ENCODE results near the gene SELENON.

SELENON gene

DNA sequence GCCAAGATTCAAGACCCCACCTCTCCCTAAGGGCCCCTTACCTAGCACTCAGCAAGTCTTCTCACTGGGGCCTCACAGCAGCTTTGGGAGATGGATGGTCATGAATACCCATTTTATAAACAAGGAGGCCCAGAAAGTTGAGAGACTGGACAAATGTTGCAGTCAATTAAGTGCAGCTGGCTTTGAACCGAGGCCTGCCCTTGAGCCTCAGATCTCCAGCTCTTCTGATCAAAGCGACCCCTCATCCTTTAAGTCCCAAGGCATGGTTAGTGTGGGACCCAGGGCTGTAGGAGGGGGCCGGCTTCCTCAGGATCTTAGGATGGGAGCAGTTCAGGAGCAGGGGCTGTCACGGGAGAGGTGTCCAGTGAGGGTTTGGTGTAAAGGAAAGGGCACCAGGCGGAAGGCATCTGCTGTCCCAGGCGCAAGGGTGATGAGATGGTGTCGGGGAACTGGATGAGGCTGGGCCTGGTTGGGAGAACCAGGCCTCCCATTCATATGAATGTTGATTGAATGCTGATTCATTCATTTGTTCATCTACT is 14.6 kb downstream of the SELENON start:
- no peak for FAIRE-seq
- TF ChIP-seq TAF1 (IDR thresholded peaks at IDR 0.05; ENCODE audit: borderline replicate concordance, low read depth, low read length) (no peak), POLR2A (IDR thresholded peaks at IDR 0.05; ENCODE audit: low read depth, low read length) (no peak), POLR2AphosphoS5 (IDR thresholded peaks at IDR 0.05; ENCODE audit: low read depth, low read length) (no peak)

DNA sequence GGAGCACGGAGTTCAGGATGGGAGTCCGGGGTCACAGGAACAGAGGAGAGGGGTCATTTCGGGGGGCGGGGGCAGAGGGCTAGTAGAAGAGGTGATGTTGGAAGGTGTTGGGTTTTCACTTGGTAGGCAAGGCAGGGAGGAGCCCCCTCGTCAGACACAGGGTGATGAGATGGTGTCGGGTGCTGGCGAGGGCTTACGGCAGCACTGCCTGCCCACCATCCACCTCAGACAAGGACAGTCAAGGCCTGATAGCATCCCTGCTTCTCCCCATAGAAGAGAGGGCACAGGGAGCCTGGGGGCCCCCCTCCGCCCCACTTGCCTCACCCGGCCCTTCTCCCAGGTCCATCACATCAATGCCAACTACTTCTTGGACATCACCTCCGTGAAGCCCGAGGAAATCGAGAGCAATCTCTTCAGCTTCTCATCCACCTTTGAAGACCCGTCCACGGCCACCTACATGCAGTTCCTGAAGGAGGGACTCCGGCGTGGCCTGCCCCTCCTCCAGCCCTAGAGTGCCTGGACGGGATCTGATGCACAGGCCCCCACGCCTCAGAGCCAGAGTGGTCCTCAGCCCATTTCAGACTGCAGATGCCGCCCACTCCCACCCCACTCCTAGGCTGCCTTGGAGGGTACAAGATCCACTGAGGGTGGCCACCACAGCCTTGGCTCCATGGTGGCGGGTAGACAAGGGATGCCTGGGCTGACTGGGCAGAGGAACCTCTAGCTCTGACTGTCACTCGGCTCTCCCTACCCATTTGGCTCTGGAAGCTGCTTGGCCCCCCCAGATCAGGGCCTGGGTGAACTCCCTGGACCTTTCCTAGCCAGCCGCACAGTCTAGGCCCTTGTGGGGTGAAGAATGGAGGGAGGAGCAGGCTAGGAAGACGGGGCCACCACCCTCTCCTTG is 15.5 kb downstream of the SELENON start:
- FAIRE-seq (no peak), DNase-seq (ENCODE audit: insufficient read length) (no peak)
- no peak for TF ChIP-seq POLR2A (IDR thresholded peaks at IDR 0.05; ENCODE audit: low read depth, low read length)
- TF ChIP-seq TAF1 (IDR thresholded peaks at IDR 0.05; ENCODE audit: borderline replicate concordance, low read depth, low read length): no peak
- no peak for TF ChIP-seq POLR2AphosphoS5 (IDR thresholded peaks at IDR 0.05; ENCODE audit: low read depth, low read length)

More for the DNA sequence above, 14.6 kb downstream of the SELENON start:
- DNase-seq (ENCODE audit: insufficient read length): no peak

DNA sequence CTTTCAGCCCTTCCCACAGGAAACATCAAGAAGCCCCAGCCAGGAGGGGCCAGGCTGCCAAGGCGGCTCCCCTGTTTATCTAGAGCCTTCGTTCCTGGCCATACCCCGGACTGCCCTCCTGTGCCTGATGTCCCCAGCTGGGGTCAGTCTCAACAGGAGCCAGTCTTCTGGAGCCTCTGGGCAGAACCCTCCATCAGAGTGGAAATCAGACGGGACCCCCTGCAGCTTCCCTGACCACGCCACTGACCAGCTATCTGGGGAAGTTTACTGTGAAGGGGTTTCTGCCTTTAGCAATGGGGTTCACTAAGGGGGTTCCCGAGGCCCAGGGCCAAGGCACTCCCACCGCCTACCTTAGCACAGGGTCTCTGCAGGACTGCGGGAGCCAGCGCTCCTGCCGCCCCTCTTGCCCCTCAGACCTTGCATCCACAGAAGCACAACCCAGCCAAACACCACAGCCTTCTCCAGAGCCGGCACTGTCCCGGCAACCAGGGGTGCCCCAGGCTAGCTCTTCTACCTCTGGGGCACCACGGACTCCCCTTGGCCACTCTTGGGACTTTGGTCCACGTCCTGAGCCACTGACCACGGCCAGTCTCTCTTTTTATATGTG is 16.2 kb downstream of the SELENON start:
- no peak for FAIRE-seq
- TF ChIP-seq POLR2A (IDR thresholded peaks at IDR 0.05; ENCODE audit: low read depth, low read length) (no peak), TAF1 (IDR thresholded peaks at IDR 0.05; ENCODE audit: borderline replicate concordance, low read depth, low read length) (no peak), POLR2AphosphoS5 (IDR thresholded peaks at IDR 0.05; ENCODE audit: low read depth, low read length) (no peak)
- no peak for DNase-seq (ENCODE audit: insufficient read length)

DNA sequence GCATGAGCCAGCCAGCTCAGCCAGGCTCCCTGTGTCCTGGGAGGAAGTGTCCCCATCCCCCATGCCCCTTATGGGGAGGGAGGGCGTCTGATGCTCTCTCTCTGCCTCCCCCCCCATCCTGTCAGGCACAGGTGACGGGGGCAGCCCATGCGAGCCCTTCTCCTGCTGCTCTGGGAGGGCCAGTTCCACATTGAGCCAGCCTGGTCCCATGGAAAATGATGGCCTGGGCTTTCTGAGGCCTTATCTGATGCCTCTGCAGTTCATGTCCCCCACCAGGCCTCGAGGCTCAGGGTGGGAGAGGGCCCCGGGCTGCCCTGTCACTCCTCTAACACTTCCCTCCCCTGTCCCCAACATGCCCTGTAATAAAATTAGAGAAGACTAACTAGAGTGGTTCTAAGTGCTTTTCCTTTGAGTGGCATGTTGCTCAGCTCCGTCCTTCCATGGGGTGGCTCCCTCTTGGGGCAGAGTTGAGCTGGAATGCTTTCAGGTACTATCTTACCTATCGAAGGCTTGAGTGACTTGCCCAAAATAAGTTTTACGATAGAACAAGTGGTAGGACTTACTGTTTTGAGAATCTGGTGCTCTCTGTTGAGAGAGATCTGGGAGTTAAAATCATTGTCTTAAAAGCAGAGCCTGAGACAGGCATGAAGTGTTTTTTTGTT is 18.0 kb downstream of the SELENON start:
- no peak for FAIRE-seq
- TF ChIP-seq TAF1 (IDR thresholded peaks at IDR 0.05; ENCODE audit: borderline replicate concordance, low read depth, low read length) (no peak), POLR2AphosphoS5 (IDR thresholded peaks at IDR 0.05; ENCODE audit: low read depth, low read length) (no peak), POLR2A (IDR thresholded peaks at IDR 0.05; ENCODE audit: low read depth, low read length) (no peak)
- no peak for DNase-seq (ENCODE audit: insufficient read length)

DNA sequence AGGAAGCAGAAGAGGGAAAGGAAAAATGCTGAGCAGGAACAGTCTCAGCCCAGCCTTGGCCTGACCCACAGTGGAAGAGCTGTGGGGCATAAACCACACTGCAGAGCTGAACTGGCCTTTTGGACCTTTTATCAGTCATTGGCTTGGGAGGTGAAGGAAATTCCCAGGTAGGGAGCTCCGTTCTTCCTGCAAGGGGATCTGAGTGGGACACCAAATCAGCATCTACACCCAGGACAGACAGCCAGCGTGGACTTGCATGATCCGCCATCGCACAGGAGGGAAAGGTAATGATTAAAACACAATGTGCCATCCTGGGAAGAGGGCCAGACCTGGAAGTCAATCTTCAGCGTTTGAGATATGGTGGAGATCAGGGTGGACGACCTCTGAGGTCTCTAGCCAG is 18.6 kb downstream of the SELENON start:
- DNase-seq (ENCODE audit: insufficient read length) (no peak), FAIRE-seq (no peak)
- TF ChIP-seq POLR2AphosphoS5 (IDR thresholded peaks at IDR 0.05; ENCODE audit: low read depth, low read length) (no peak), TAF1 (IDR thresholded peaks at IDR 0.05; ENCODE audit: borderline replicate concordance, low read depth, low read length) (no peak), POLR2A (IDR thresholded peaks at IDR 0.05; ENCODE audit: low read depth, low read length) (no peak)

DNA sequence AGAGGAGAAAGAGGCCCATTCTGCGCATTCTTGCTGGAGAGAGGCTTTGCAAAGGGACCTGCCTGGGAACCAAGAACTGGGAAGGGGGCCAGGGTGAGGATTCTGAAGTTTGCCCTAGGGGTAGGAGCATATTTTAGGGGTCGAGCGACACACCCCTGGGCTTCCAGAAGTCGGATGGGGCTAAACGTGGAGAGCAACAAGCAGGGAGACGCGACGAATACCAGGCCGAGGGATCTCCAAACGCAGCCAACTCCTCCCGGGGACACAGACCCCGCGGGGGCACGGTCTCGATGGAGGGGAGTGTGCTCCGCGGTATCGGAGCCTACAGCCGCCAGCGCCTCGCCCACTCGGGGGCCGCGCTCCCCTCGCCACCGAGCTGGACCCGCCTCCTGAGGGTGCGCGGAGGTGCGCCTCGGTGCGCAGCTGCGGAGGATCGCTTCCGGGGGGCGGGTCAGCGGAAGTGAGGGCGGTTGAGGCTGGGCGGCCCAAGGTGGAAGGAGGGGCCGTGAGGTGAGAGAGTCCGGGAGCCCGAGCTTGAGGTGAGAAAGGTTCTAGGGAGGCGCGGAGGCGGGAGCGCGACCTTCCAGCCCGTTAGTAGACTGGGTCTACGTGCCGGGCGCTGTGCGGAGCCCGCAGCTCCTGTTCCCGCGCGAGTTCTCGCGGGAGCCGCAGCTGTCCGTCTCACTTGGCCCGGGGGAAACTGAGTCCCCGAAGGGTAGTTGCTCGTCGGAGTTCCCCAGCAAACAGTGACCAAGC is 19.7 kb downstream of the SELENON start, which contains the start of gene MTFR1L:
Gene MTFR1L, plus strand, starts transcription at position 464 of the 756 bp plus-strand sequence. CDS start 3,151 bp downstream, outside the sequence.
- FAIRE-seq (peak; percentile 97), DNase-seq (ENCODE audit: insufficient read length) (peak; percentile 99)
- peak; percentile 84 for TF ChIP-seq POLR2A (IDR thresholded peaks at IDR 0.05; ENCODE audit: low read depth, low read length)
- peak; percentile 76 for TF ChIP-seq POLR2AphosphoS5 (IDR thresholded peaks at IDR 0.05; ENCODE audit: low read depth, low read length)
- 0 out of 2 replicates have a peak, but pooled peaks have one; percentile 41 for TF ChIP-seq TAF1 (IDR thresholded peaks at IDR 0.05; ENCODE audit: borderline replicate concordance, low read depth, low read length)

DNA sequence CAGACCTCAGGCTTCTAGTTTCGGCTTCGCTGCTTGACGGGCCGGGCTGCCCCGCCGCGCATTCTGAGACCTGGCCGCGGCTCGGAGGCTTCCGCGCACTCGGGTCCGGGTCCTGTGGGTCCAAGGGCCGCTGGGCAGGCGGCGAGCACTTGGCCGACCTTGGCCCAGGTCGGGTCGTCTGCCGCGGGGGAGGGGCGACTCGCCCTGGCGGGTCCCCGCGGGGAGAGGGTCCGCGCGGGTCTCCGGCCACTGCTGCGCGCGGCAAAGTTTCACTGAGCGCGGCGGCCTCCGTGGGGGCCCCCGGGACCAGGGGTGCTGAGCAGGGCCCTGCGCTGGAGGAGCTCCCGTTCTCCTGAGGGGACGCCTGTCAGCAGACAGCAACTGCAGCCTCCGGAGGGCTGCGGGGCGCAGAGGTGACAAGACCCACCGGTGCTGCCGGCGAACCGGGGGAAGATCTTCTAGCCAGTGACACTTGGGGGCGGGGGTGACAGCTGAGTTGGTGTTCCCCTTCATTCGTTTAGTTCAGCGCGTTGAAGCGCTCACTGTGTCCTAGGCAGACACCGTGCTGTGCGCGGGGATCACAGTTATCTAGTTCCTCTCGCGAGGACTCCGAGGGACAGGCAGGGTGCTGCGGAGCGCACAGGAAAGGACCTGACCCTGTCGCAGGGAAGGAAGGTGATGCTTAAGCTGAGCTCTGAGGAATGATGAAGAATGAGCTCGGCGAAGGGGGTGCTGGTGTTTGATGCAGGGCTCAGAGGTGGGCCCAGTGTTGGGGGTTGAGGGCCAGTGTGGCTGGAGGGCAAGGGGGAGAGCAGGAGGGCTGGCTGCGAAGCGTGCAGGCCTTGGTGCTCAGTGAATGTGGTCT is 20.5 kb downstream of the SELENON start:
- TF ChIP-seq POLR2A (IDR thresholded peaks at IDR 0.05; ENCODE audit: low read depth, low read length) (peak; percentile 87), POLR2AphosphoS5 (IDR thresholded peaks at IDR 0.05; ENCODE audit: low read depth, low read length) (peak; percentile 78), TAF1 (IDR thresholded peaks at IDR 0.05; ENCODE audit: borderline replicate concordance, low read depth, low read length) (peak; percentile 72; the same call in 1 of the 2 replicates)
- DNase-seq (ENCODE audit: insufficient read length) (peak; percentile 84), FAIRE-seq (peak; percentile 98)

DNA sequence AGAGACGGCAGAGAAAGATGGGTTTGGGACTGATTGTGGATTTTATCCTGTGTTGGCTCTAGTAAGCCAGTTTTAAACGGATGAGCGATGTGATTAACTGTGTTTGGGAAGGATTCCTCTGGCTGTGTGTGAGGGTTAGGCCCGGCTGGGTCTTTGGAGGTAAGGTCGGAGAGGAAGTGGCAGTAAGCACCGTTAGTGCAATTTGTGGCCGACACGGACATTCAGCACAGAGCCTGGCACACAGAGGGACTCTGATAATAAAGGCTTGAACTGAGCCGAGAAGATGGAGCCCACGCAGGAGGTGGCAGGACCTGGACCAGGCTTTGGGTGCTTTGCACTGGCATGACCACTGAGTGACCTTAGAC is 21.1 kb downstream of the SELENON start:
- no peak for FAIRE-seq
- TF ChIP-seq POLR2AphosphoS5 (IDR thresholded peaks at IDR 0.05; ENCODE audit: low read depth, low read length) (no peak), POLR2A (IDR thresholded peaks at IDR 0.05; ENCODE audit: low read depth, low read length) (no peak), TAF1 (IDR thresholded peaks at IDR 0.05; ENCODE audit: borderline replicate concordance, low read depth, low read length) (no peak)
- DNase-seq (ENCODE audit: insufficient read length): no peak

DNA sequence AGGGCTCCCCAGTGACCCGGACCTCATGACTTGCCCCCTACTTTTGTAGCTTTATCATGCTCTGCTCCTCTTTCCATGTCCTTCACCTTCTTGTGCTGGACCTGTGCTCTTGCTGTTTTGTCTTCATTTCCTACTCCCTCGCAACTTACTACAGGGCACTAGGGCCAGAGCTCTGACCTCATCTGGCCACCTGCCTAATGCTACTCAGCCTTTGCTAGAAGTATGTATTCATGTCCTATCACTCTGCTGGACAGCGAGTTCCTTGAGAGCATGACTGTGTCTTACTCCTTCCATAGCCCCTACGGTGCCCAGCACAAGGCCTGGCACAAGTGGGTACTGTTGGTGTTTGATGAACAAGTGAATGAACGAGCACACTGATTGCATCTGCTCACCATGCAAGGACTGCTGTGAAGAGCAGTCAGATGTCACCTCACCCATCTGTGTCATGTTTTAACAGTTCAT is 21.7 kb downstream of the SELENON start:
- FAIRE-seq: no peak
- DNase-seq (ENCODE audit: insufficient read length): no peak
- TF ChIP-seq TAF1 (IDR thresholded peaks at IDR 0.05; ENCODE audit: borderline replicate concordance, low read depth, low read length) (no peak), POLR2AphosphoS5 (IDR thresholded peaks at IDR 0.05; ENCODE audit: low read depth, low read length) (no peak), POLR2A (IDR thresholded peaks at IDR 0.05; ENCODE audit: low read depth, low read length) (no peak)

DNA sequence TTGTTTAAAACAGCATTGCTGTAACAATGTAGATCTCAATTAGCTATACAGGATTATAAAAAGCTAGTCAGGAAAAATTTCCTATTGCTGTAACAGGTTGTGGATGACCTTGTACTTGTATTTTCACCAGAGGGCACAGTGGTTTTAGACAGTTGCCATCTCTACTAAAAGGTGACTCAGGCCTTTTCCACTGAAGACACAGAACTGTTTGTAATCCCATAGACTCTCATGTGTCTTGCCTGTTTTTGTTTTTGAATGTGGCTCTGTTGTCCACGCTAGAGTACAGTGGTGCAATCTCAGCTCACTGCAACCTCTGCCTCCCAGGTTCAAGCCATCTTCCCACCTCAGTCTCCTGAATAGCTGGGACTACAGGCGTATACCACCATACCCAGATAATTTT is 25.6 kb downstream of the SELENON start:
- no peak for FAIRE-seq
- no peak for DNase-seq (ENCODE audit: insufficient read length)
- no peak for TF ChIP-seq POLR2AphosphoS5 (IDR thresholded peaks at IDR 0.05; ENCODE audit: low read depth, low read length)
- TF ChIP-seq TAF1 (IDR thresholded peaks at IDR 0.05; ENCODE audit: borderline replicate concordance, low read depth, low read length): no peak
- no peak for TF ChIP-seq POLR2A (IDR thresholded peaks at IDR 0.05; ENCODE audit: low read depth, low read length)

Data from GM12892 (cell line).